ENCODE measurements around the gene LRRC26.

Gene LRRC26

DNA sequence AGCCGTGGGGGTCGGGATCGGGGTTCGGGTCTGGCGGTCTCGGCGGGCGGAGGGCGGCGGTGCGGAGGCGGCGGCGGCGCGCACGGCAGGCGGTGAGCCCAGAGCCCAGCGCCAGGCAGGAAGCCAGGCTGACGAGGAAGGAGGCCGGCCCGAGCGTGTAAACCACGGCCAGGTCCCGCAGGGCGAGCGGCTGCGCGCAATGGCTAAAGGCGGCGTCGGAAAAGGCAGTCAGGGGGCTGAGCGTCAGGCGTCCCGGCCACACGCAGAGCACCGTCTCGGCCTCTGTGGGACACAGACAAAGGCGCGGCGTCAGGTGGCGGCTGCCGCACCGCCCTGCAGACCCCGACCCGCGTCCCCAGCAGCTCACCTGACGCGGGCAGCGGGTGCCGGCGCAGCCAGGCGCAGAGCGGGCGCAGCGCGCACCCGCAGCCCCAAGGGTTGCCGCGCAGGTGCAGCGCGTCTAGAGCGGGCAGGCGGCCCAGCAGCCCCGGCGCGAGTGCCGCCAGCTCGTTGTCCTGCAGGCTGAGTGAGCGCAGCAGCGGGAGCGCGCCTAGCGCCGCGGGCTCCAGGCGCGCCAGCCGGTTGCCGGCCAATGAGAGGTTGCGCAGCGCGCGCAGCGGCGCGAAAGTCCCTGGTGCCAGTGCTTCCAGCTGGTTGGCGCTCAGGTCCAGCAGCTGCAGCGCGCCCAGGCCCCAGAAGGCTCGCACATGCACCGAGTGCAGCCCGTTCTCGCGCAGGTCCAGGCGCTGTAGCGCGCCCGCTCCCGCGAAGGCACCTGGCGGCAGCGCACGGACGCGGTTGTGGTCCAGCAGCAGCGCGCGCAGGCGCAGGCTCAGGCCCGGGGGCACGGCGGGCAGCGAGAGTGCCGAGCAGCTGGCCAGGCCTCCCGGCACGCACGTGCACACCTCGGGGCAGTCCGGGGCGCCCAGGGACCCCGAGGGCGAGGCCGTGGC is 671 bp downstream of the LRRC26 start:
- Histone ChIP-seq H3K36me3 (ENCODE audit: control insufficient read depth, low read depth, low read length) (no peaks in the 10 kb centered on the region), H3K4me1 (ENCODE audit: control insufficient read depth, low read depth, low read length) (no peaks in the 10 kb centered on the region), H3K9me3 (ENCODE audit: control insufficient read depth, low read depth, low read length) (no peaks in the 10 kb centered on the region), H3K4me3 (ENCODE audit: low read length) (peak overlapping the region; percentile 47), H3K27me3 (ENCODE audit: control insufficient read depth, insufficient read depth, low read length) (peaks cover 99% of the 10 kb centered on the region), H3K27ac (ENCODE audit: low read length) (no peak overlapping the region), H3K9ac (ENCODE audit: low read length) (no peak overlapping the region)

DNA sequence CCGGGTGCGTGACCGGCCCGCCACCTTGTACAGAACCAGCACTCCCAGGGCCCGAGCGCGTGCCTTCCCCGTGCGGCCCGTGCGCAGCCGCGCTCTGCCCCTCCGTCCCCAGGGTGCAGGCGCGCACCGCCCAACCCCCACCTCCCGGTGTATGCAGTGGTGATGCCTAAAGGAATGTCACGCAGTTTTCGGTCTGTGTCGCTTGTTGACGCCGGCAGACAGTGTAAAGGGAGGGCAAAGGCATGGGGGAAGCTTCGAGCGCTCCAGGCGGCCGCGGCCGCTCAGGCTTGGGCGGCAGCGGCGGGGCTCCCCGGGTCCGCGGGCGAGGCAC is 1.3 kb downstream of the LRRC26 start:
- H3K27ac ChIP-seq (ENCODE audit: low read length), result no peak overlapping the region
- H3K36me3 ChIP-seq (ENCODE audit: control insufficient read depth, low read depth, low read length), result no peaks in the 10 kb centered on the region
- H3K27me3 ChIP-seq (ENCODE audit: control insufficient read depth, insufficient read depth, low read length), result peaks cover 99% of the 10 kb centered on the region
- H3K4me3 ChIP-seq (ENCODE audit: low read length), result peak overlapping the region; percentile 47
- H3K9me3 ChIP-seq (ENCODE audit: control insufficient read depth, low read depth, low read length), result no peaks in the 10 kb centered on the region
- no peaks in the 10 kb centered on the region for H3K4me1 ChIP-seq (ENCODE audit: control insufficient read depth, low read depth, low read length)
- H3K9ac ChIP-seq (ENCODE audit: low read length), result no peak overlapping the region

DNA sequence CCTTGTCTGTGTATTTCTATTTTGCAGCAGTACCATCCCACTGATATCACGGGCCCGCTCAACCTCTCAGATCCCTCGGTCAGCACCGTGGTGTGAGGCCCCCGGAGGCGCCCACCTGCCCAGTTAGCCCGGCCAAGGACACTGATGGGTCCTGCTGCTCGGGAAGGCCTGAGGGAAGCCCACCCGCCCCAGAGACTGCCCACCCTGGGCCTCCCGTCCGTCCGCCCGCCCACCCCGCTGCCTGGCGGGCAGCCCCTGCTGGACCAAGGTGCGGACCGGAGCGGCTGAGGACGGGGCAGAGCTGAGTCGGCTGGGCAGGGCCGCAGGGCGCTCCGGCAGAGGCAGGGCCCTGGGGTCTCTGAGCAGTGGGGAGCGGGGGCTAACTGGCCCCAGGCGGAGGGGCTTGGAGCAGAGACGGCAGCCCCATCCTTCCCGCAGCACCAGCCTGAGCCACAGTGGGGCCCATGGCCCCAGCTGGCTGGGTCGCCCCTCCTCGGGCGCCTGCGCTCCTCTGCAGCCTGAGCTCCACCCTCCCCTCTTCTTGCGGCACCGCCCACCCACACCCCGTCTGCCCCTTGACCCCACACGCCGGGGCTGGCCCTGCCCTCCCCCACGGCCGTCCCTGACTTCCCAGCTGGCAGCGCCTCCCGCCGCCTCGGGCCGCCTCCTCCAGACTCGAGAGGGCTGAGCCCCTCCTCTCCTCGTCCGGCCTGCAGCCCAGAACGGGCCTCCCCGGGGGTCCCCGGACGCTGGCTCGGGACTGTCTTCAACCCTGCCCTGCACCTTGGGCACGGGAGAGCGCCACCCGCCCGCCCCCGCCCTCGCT is 1.9 kb downstream of the LRRC26 start:
- Histone ChIP-seq H3K27me3 (ENCODE audit: control insufficient read depth, insufficient read depth, low read length) (peaks cover 99% of the 10 kb centered on the region), H3K9ac (ENCODE audit: low read length) (no peak overlapping the region), H3K4me3 (ENCODE audit: low read length) (no peak overlapping the region), H3K4me1 (ENCODE audit: control insufficient read depth, low read depth, low read length) (no peaks in the 10 kb centered on the region), H3K36me3 (ENCODE audit: control insufficient read depth, low read depth, low read length) (no peaks in the 10 kb centered on the region), H3K9me3 (ENCODE audit: control insufficient read depth, low read depth, low read length) (no peaks in the 10 kb centered on the region), H3K27ac (ENCODE audit: low read length) (no peak overlapping the region)

DNA sequence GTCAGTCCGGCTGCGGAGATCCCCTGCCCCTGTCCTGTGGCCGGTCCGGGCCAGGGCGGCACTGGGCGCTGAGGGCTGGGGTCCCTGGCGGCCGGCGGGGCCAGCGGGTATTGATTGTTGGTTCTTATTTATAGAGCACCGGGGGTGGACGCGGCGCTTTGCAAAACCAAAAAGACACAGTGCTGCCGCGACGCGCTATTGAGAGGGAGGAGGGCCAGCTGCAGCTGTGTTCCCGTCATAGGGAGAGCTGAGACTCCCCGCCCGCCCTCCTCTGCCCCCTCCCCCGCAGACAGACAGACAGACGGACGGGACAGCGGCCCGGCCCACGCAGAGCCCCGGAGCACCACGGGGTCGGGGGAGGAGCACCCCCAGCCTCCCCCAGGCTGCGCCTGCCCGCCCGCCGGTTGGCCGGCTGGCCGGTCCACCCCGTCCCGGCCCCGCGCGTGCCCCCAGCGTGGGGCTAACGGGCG is 2.5 kb downstream of the LRRC26 start:
- Histone ChIP-seq H3K27me3 (ENCODE audit: control insufficient read depth, insufficient read depth, low read length) (peaks cover 100% of the 10 kb centered on the region), H3K9ac (ENCODE audit: low read length) (no peak overlapping the region), H3K27ac (ENCODE audit: low read length) (no peak overlapping the region), H3K36me3 (ENCODE audit: control insufficient read depth, low read depth, low read length) (no peaks in the 10 kb centered on the region), H3K9me3 (ENCODE audit: control insufficient read depth, low read depth, low read length) (no peaks in the 10 kb centered on the region), H3K4me1 (ENCODE audit: control insufficient read depth, low read depth, low read length) (no peaks in the 10 kb centered on the region), H3K4me3 (ENCODE audit: low read length) (no peak overlapping the region)

GRCh38 chr9:137166380-137167229 is 3.2 kb downstream of the LRRC26 start:
- H3K4me3 ChIP-seq (ENCODE audit: low read length), result no peak overlapping the region
- H3K9me3 ChIP-seq (ENCODE audit: control insufficient read depth, low read depth, low read length), result no peaks in the 10 kb centered on the region
- no peak overlapping the region for H3K27ac ChIP-seq (ENCODE audit: low read length)
- no peaks in the 10 kb centered on the region for H3K36me3 ChIP-seq (ENCODE audit: control insufficient read depth, low read depth, low read length)
- H3K4me1 ChIP-seq (ENCODE audit: control insufficient read depth, low read depth, low read length), result no peaks in the 10 kb centered on the region
- no peak overlapping the region for H3K9ac ChIP-seq (ENCODE audit: low read length)
- H3K27me3 ChIP-seq (ENCODE audit: control insufficient read depth, insufficient read depth, low read length), result peaks cover 100% of the 10 kb centered on the region

- Histone ChIP-seq H3K36me3 (ENCODE audit: control insufficient read depth, low read depth, low read length) (no peaks in the 10 kb centered on the region), H3K9me3 (ENCODE audit: control insufficient read depth, low read depth, low read length) (no peaks in the 10 kb centered on the region), H3K27me3 (ENCODE audit: control insufficient read depth, insufficient read depth, low read length) (peaks cover 99% of the 10 kb centered on the region), H3K4me1 (ENCODE audit: control insufficient read depth, low read depth, low read length) (no peaks in the 10 kb centered on the region), H3K4me3 (ENCODE audit: low read length) (no peak overlapping the region), H3K9ac (ENCODE audit: low read length) (no peak overlapping the region), H3K27ac (ENCODE audit: low read length) (no peak overlapping the region)
Observed at GRCh38 chr9:137165250-137165836, 4.5 kb downstream of the LRRC26 start.

DNA sequence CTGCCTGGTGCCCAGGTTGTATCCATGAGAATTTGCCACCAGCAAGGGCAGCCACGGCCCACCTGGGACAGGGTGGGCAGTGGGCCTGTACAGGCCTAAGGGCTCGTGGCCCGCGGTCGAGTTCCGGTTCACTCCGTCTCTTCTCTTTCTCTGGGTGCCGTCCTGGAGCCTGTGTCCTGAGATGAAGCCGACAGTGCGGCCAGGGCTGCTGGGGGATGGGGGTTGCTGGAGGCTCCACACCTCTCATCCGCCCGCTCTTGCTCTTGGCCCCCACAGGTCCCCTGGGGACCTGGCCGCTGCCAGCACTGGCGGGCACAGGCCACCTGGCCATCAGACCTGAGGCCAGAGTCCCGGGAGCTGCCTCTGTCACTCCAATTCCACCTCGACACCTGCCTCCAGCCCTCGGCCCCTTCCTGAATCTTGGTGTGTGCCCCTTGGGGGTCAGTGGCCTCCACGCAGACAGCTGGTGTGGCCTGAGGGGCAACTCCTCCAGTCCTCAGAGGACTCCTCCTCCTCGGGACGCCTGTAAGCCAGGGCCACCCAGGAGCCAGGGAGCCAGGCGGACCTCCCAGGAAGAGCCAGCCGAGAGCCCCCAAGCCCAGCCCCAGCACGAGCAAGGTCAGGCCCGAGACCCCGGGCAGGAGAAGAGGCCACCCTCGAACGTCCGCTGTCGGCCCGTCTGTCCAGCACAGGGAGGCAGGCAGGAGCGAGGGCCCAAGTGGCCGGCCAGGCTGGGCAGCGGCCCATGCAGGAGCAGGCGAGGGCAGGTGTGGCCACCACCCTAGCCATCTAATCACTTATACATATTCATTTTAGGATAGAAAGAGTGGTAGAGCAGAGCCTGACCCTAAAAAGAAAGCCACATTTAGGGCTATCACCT is 5.2 kb downstream of the LRRC26 start:
- Histone ChIP-seq H3K4me3 (ENCODE audit: low read length) (no peak overlapping the region), H3K9me3 (ENCODE audit: control insufficient read depth, low read depth, low read length) (no peaks in the 10 kb centered on the region), H3K27ac (ENCODE audit: low read length) (no peak overlapping the region), H3K4me1 (ENCODE audit: control insufficient read depth, low read depth, low read length) (no peaks in the 10 kb centered on the region), H3K9ac (ENCODE audit: low read length) (no peak overlapping the region), H3K27me3 (ENCODE audit: control insufficient read depth, insufficient read depth, low read length) (peaks cover 99% of the 10 kb centered on the region), H3K36me3 (ENCODE audit: control insufficient read depth, low read depth, low read length) (no peaks in the 10 kb centered on the region)

DNA sequence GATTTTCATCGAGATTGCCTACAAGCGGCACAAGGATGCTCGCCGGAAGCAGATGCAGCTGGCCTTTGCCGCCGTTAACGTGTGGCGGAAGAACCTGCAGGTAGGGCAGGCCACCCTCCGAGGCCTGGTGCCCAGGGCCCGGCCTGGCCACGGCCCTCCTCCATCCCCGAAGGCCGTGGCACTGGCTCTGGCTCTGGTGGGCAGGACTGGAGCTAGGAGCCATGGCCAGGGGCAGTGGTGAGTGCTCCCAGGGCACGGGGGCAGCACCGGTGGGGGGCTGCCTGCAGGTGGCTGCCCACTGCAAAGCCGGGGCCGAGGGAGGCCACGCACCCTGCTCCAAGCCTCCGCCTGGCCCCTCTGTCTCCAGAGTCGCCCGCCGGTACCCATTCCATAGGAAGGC is 6.0 kb downstream of the LRRC26 start:
- Histone ChIP-seq H3K27ac (ENCODE audit: low read length) (no peak overlapping the region), H3K27me3 (ENCODE audit: control insufficient read depth, insufficient read depth, low read length) (peaks cover 99% of the 10 kb centered on the region), H3K9ac (ENCODE audit: low read length) (no peak overlapping the region), H3K9me3 (ENCODE audit: control insufficient read depth, low read depth, low read length) (no peaks in the 10 kb centered on the region), H3K4me3 (ENCODE audit: low read length) (no peak overlapping the region), H3K4me1 (ENCODE audit: control insufficient read depth, low read depth, low read length) (no peaks in the 10 kb centered on the region), H3K36me3 (ENCODE audit: control insufficient read depth, low read depth, low read length) (no peaks in the 10 kb centered on the region)

GRCh38 chr9:137163365-137163715 is 6.5 kb downstream of the LRRC26 start:
- Histone ChIP-seq H3K36me3 (ENCODE audit: control insufficient read depth, low read depth, low read length) (no peaks in the 10 kb centered on the region), H3K9me3 (ENCODE audit: control insufficient read depth, low read depth, low read length) (no peaks in the 10 kb centered on the region), H3K27me3 (ENCODE audit: control insufficient read depth, insufficient read depth, low read length) (peaks cover 99% of the 10 kb centered on the region), H3K4me3 (ENCODE audit: low read length) (peak overlapping the region; percentile 43), H3K4me1 (ENCODE audit: control insufficient read depth, low read depth, low read length) (no peaks in the 10 kb centered on the region), H3K27ac (ENCODE audit: low read length) (no peak overlapping the region), H3K9ac (ENCODE audit: low read length) (no peak overlapping the region)

DNA sequence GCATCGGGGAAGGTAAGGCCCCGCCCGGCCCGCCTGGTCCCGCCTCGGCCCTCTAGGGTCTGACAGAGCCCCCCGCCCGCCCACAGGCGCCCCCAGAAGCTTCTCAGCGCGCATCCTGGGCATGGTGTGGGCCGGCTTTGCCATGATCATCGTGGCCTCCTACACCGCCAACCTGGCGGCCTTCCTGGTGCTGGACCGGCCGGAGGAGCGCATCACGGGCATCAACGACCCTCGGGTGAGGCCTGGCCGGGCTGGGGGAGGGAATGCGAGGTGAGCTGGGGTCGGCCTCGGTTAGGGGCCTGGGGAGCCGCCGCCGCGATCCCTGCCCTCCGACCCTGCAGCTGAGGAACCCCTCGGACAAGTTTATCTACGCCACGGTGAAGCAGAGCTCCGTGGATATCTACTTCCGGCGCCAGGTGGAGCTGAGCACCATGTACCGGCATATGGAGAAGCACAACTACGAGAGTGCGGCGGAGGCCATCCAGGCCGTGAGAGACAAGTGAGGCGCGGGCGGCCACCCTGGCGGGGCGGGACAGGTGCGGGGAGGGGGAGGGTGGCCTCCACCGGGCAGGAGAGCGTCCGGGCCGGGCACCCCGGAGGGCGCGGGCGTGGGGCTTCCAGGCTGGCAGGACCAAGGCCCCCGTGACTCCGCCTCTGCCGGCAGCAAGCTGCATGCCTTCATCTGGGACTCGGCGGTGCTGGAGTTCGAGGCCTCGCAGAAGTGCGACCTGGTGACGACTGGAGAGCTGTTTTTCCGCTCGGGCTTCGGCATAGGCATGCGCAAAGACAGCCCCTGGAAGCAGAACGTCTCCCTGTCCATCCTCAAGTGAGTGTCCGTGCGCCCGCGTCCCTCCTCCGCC is 7.1 kb downstream of the LRRC26 start:
- Histone ChIP-seq H3K9ac (ENCODE audit: low read length) (no peak overlapping the region), H3K36me3 (ENCODE audit: control insufficient read depth, low read depth, low read length) (no peaks in the 10 kb centered on the region), H3K27ac (ENCODE audit: low read length) (no peak overlapping the region), H3K27me3 (ENCODE audit: control insufficient read depth, insufficient read depth, low read length) (peaks cover 99% of the 10 kb centered on the region), H3K4me3 (ENCODE audit: low read length) (peak overlapping the region; percentile 43), H3K4me1 (ENCODE audit: control insufficient read depth, low read depth, low read length) (no peaks in the 10 kb centered on the region), H3K9me3 (ENCODE audit: control insufficient read depth, low read depth, low read length) (no peaks in the 10 kb centered on the region)

Data from iPS-18a (cell line).